K562 (cell line): ENCODE results near the gene VDAC2. TPM values are rescaled to one million over a fixed set of nuclear protein-coding genes. Genes with fewer than 3 reads are reported as not detected.

Source experiments
- AFF4 ChIP-seq: sonication (generic); formaldehyde crosslinking; IDR thresholded peaks from 2 replicates; pipeline ENCODE4 v1.8.0; 2023; ENCODE audit warnings: mild to moderate bottlenecking, missing genetic modification reagents
- CUX1 ChIP-seq: fragments of 200-800 bp; sonication (Bioruptor generic); IDR thresholded peaks from 2 replicates; pipeline ENCODE4 v1.6.1; 2016; ENCODE audit warnings: missing genetic modification characterization, missing compliant biosample characterization
- IFI16 ChIP-seq: fragments of 250-450 bp; sonication (Bioruptor Pico); IDR thresholded peaks from 2 replicates; pipeline ENCODE4 v2.1.2; 2022; ENCODE audit warnings: mild to moderate bottlenecking, inconsistent platforms
- MYC ChIP-seq, 2 experiments: fragments of 250-450 bp in 1 of 2; sonication (Bioruptor Pico) in 1 of 2; IDR thresholded peaks; 2 replicates each; pipeline versions ENCODE4 v1.5.1 to v1.6.1; 2012 to 2021; ENCODE audit warnings: low read depth in 2 of 2, borderline replicate concordance in 1 of 2, improper control_type of control experiment in 1 of 2, low read length in 1 of 2, mild to moderate bottlenecking in 1 of 2, moderate library complexity in 1 of 2
- POLR3A ChIP-seq: IDR thresholded peaks from 2 replicates; pipeline ENCODE4 v1.6.1; 2011; ENCODE audit warnings: borderline replicate concordance, mild to moderate bottlenecking, moderate library complexity; ENCODE audit not compliant: insufficient read length, insufficient read depth; ENCODE audit errors: extremely low read depth
- SIX5 ChIP-seq, 2 experiments: IDR thresholded peaks; 2 replicates each; pipeline ENCODE4 v1.6.1; 2011; ENCODE audit warnings: low read length in 2 of 2, borderline replicate concordance in 1 of 2, low read depth in 1 of 2, mild to moderate bottlenecking in 1 of 2, moderate library complexity in 1 of 2; ENCODE audit not compliant: insufficient read depth in 1 of 2
- SNRNP70 ChIP-seq: fragments of 200-400 bp; formaldehyde crosslinking; optimal IDR thresholded peaks from 2 replicates; pipeline ENCODE3; 2017; ENCODE audit warnings: low read depth, low read length
- ZC3H11A ChIP-seq: IDR thresholded peaks from 2 replicates; pipeline ENCODE4 v1.6.1; 2012; ENCODE audit warnings: low read depth, low read length, improper control_type of control experiment
- ZNF184 ChIP-seq: sonication (generic); formaldehyde crosslinking; IDR thresholded peaks from 2 replicates; pipeline ENCODE4 v1.5.0; 2020; ENCODE audit warnings: missing genetic modification reagents
- ZNF311 ChIP-seq: fragments of 250-450 bp; sonication (Bioruptor Pico); IDR thresholded peaks from 2 replicates; pipeline ENCODE4 v1.4.0; 2020; ENCODE audit warnings: mild to moderate bottlenecking, moderate library complexity
- ZNF707 ChIP-seq: fragments of 250-450 bp; sonication (Bioruptor Pico); conservative IDR thresholded peaks from 2 replicates; pipeline ENCODE4 v1.8.0; 2022; ENCODE audit warnings: inconsistent platforms, mild to moderate bottlenecking, moderate library complexity
- polyA plus RNA-seq, 8 experiments: library from polyadenylated mRNA; depleted of rRNA in 4 of 8; stranded (reverse) in 5 of 8; unstranded in 3 of 8; fragments of >200 nt; fragmentation: Nextera tagmentation in 2 of 8; fragmentation: Illumina TruSeq in 1 of 8; extraction: Ambion mirVana in 2 of 8; extraction: Trizol in 1 of 8; gene quantifications; 2 replicates each; pipeline versions ENCODE4 v1.2.1 to v1.2.3, GENCODE V29; 2011 to 2014; ENCODE audit warnings: inconsistent platforms in 1 of 8, missing spikeins in 1 of 8
- total RNA-seq, 7 experiments: library from RNA; depleted of rRNA in 6 of 7; stranded (reverse); fragments of >200 nt in 6 of 7; fragmentation: Illumina TruSeq in 2 of 7; extraction: Trizol in 2 of 7; gene quantifications; 2 replicates each; pipeline versions ENCODE4 v1.2.1 to v1.2.3, GENCODE V29; 2011 to 2021; ENCODE audit warnings: low replicate concordance in 1 of 7

The VDAC2 gene
- total and polyA plus RNA-seq, 9 of the 15 experiments (the other 6 are each of a cell fraction or from before 2014, with no cell fraction given): 139 to 450 (median 250) TPM

GRCh38 chr10:75189266-75190096 is 21.1 kb upstream of the VDAC2 start (continued):
- TF ChIP-seq CUX1 (CRISPR knock-in tag) (no peak), ZC3H11A (no peak), SIX5 (IDR thresholded peaks at IDR 0.05; ENCODE audit: borderline replicate concordance in 1 of 2, insufficient read depth in 1 of 2, low read depth in 1 of 2, low read length in 2 of 2) (no peak), IFI16 (CRISPR knock-in tag) (no peak), MYC (IDR thresholded peaks at IDR 0.05; ENCODE audit: low read depth, low read length) (no peak), MYC (CRISPR knock-in tag; IDR thresholded peaks at IDR 0.05; ENCODE audit: borderline replicate concordance, low read depth) (no peak), ZNF707 (no peak), ZNF184 (CRISPR knock-in tag) (no peak), AFF4 (CRISPR knock-in tag) (no peak), ZNF311 (CRISPR knock-in tag) (no peak), POLR3A (peak; percentile 45), SNRNP70 (no peak)
